Thyroid gland (tissue), 4 donors: ENCODE data around the gene SLC6A19.

Experiments used
- POLR2A ChIP-seq, 2 donors: fragments of 450-650 bp; IDR thresholded peaks; one replicate each; pipeline ENCODE4 v1.6.1; 2017; ENCODE audit warnings: antibody characterized with exemption in 2 of 2, mild to moderate bottlenecking in 2 of 2, moderate library complexity in 1 of 2
- TF ChIP-seq, protein P1 (sequence below), 6 experiments: fragments of 200-600 bp in 3 of 6; fragments of 450-650 bp in 3 of 6; sonication (generic) in 3 of 6; IDR thresholded peaks; one replicate each; pipeline ENCODE4 v1.5.1; 2016 to 2019; ENCODE audit warnings: antibody characterized with exemption in 6 of 6, mild to moderate bottlenecking in 2 of 6, inconsistent platforms in 1 of 6, moderate library complexity in 1 of 6

DNA sequence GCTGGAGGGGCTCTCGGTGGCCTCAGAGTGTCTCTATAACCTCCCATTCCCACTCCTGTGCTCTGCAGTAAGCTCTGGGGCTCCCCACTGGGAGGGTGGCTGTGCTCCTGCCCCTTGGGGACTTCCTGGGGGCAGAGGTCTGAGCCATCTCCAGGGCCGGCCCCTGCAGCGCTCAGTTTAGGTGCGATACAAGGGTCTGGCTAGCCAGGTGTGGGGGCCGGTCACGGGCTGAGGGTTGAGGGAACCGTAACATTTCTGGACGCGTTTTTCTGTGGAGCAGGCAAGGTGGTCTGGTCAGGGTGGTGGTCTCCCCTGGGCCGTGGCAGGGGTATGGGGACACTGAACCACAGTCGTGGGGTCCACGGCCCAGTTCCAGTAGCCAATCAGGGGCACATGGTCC is 38.0 kb upstream of the SLC6A19 start:
- TF ChIP-seq, protein P1, sequence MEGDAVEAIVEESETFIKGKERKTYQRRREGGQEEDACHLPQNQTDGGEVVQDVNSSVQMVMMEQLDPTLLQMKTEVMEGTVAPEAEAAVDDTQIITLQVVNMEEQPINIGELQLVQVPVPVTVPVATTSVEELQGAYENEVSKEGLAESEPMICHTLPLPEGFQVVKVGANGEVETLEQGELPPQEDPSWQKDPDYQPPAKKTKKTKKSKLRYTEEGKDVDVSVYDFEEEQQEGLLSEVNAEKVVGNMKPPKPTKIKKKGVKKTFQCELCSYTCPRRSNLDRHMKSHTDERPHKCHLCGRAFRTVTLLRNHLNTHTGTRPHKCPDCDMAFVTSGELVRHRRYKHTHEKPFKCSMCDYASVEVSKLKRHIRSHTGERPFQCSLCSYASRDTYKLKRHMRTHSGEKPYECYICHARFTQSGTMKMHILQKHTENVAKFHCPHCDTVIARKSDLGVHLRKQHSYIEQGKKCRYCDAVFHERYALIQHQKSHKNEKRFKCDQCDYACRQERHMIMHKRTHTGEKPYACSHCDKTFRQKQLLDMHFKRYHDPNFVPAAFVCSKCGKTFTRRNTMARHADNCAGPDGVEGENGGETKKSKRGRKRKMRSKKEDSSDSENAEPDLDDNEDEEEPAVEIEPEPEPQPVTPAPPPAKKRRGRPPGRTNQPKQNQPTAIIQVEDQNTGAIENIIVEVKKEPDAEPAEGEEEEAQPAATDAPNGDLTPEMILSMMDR (IDR thresholded peaks at IDR 0.05) = no peak
- TF ChIP-seq POLR2A (IDR thresholded peaks at IDR 0.05) = no peak
